Heart left ventricle (tissue), 13 donors: ENCODE measurements around the gene PSORS1C1.

Source experiments
- CTCF ChIP-seq, 12 donors: fragments of 200-600 bp; sonication (generic) in 4 of 12; IDR thresholded peaks; one replicate each; pipeline versions ENCODE4 v1.5.0 to v1.8.0; 2018 to 2022; ENCODE audit warnings: antibody characterized with exemption in 12 of 12, mild to moderate bottlenecking in 5 of 12
- POLR2A ChIP-seq, 2 donors: fragments of 450-650 bp; IDR thresholded peaks; one replicate each; pipeline ENCODE4 v1.6.1; 2017; ENCODE audit warnings: antibody characterized with exemption in 2 of 2, mild to moderate bottlenecking in 2 of 2, moderate library complexity in 2 of 2
- donor health status: ischemic (EF 13 %, LVEDD 7.1; RV severe dilation, severe dysfunction).
- donor health status: DM: no; HTN: yes; CAD: no.
- donor health status: DM: no; HTN: no; CAD: no.
- donor health status: ischemic (EF 25% LVEDD 6.9; RV normal size, moderate dysfunction).
- donor health status: ischemic (EF 25% LVEDD 5.7; RV mildly dilated, moderate dysfunction).
- donor health status: ischemic (EF 35%, LVEDD 5.7; RV mildly dilated, moderate dysfunction).
- donor health status: nonischemic (EF 11% LVEDD 7.7; RV severe dilation, severe dysfunction).
- donor health status: DM: yes; HTN: yes; CAD: no.
- donor health status: PGD.
- donor health status: ischemic (EF 29% LVEDD 5.4; RV normal size, mild dysfunction).
- donor health status: nonischemic (EF 23%, LVEDD 6.1; RV moderate dilation, normal function).

GRCh38 chr6:31162463-31163165, 48.0 kb downstream of the PSORS1C1 start:
- TF ChIP-seq CTCF (IDR thresholded peaks at IDR 0.05) (no peak), POLR2A (IDR thresholded peaks at IDR 0.05) (no peak)
